Neuronal stem cell (in vitro differentiated cells): ENCODE data around the gene TUBA8.
A peak's percentile ranks its signal among the peaks of the same experiment; 100 is the strongest.
"Not testable (repeated sequence)": the region's sequence is repeated elsewhere in the genome, so short reads cannot be mapped to it uniquely, and the experiment has no call there.

Experiments used
- DNase-seq: peaks from one replicate; pipeline ENCODE4 v3.0.0-alpha.2; 2013; ENCODE audit warnings: low spot score
- H2AFZ ChIP-seq: one replicate; pipeline ENCODE4 v1.6.1; 2013; ENCODE audit warnings: mild to moderate bottlenecking, low read length, inconsistent platforms
- H2AK5ac ChIP-seq: 2 replicates; pipeline ENCODE4 v1.6.1; 2013; ENCODE audit warnings: low read depth, mild to moderate bottlenecking, inconsistent platforms, low read length, moderate library complexity, mixed read lengths
- H2BK120ac ChIP-seq: 2 replicates; pipeline ENCODE4 v1.6.1; 2013; ENCODE audit warnings: low read depth, mild to moderate bottlenecking, inconsistent platforms, low read length, moderate library complexity, mixed read lengths
- H2BK12ac ChIP-seq: one replicate; pipeline ENCODE4 v1.6.1; 2013; ENCODE audit warnings: low read length, inconsistent platforms
- H2BK15ac ChIP-seq: 2 replicates; pipeline ENCODE4 v1.6.1; 2013; ENCODE audit warnings: mild to moderate bottlenecking, low read length, inconsistent platforms, mixed read lengths
- H2BK5ac ChIP-seq: one replicate; pipeline ENCODE4 v1.6.1; 2013; ENCODE audit warnings: inconsistent platforms, mild to moderate bottlenecking, low read length, moderate library complexity
- H3K14ac ChIP-seq: one replicate; pipeline ENCODE4 v1.6.1; 2013; ENCODE audit warnings: low read length, inconsistent platforms
- H3K18ac ChIP-seq: 2 replicates; pipeline ENCODE4 v1.6.1; 2013; ENCODE audit warnings: low read length, inconsistent platforms
- H3K23ac ChIP-seq: 2 replicates; pipeline ENCODE4 v1.6.1; 2013; ENCODE audit warnings: low read depth, mild to moderate bottlenecking, mixed read lengths, low read length, inconsistent platforms; ENCODE audit not compliant: poor library complexity
- H3K27ac ChIP-seq: replicated peaks from 3 replicates; pipeline ENCODE4 v1.5.1; 2013; ENCODE audit warnings: low read length, inconsistent platforms
- H3K27me3 ChIP-seq, 3 experiments: 2 replicates each; pipeline ENCODE4 v1.6.1; 2013; ENCODE audit warnings: low read length in 3 of 3, mild to moderate bottlenecking in 2 of 3, inconsistent platforms in 1 of 3, low read depth in 1 of 3, mixed read lengths in 1 of 3, moderate library complexity in 1 of 3; ENCODE audit not compliant: control insufficient read depth in 3 of 3, insufficient read depth in 3 of 3
- H3K36me3 ChIP-seq, 2 donors: replicated peaks in 1 of 2; 2 replicates each; pipeline ENCODE4 v1.6.1; 2013; ENCODE audit warnings: low read length in 2 of 2; ENCODE audit not compliant: control insufficient read depth in 2 of 2, insufficient read depth in 2 of 2
- H3K4ac ChIP-seq: 2 replicates; pipeline ENCODE4 v1.6.1; 2013; ENCODE audit warnings: inconsistent platforms, mild to moderate bottlenecking, low read length, moderate library complexity
- H3K4me1 ChIP-seq, 2 donors: 1 replicate in 1 of 2; 2 replicates in 1 of 2; pipeline ENCODE4 v1.6.1; 2013; ENCODE audit warnings: low read length in 2 of 2, low read depth in 1 of 2; ENCODE audit not compliant: control insufficient read depth in 2 of 2, insufficient read depth in 1 of 2
- H3K4me2 ChIP-seq: one replicate; pipeline ENCODE4 v1.6.1; 2013; ENCODE audit warnings: mild to moderate bottlenecking, low read length, inconsistent platforms; ENCODE audit not compliant: insufficient read depth, poor library complexity, severe bottlenecking
- H3K4me3 ChIP-seq, 2 donors: 2 replicates each; pipeline ENCODE4 v1.5.1; 2013; ENCODE audit warnings: low read length in 2 of 2, mild to moderate bottlenecking in 2 of 2, inconsistent platforms in 1 of 2, moderate library complexity in 1 of 2
- H3K79me1 ChIP-seq: one replicate; pipeline ENCODE4 v1.6.1; 2013; ENCODE audit warnings: low read depth, mild to moderate bottlenecking, inconsistent platforms, low read length, moderate library complexity
- H3K9ac ChIP-seq: one replicate; pipeline ENCODE4 v1.6.1; 2013; ENCODE audit warnings: mild to moderate bottlenecking, low read depth, low read length, inconsistent platforms; ENCODE audit not compliant: poor library complexity
- H3K9me3 ChIP-seq, 2 donors: replicated peaks in 1 of 2; 2 replicates each; pipeline versions ENCODE3 to v1.6.1; 2013; ENCODE audit warnings: low read length in 2 of 2, mild to moderate bottlenecking in 2 of 2, inconsistent platforms in 1 of 2, low read depth in 1 of 2, mixed read lengths in 1 of 2, moderate library complexity in 1 of 2; ENCODE audit not compliant: control insufficient read depth in 2 of 2, insufficient read depth in 1 of 2
- H4K8ac ChIP-seq: one replicate; pipeline ENCODE4 v1.6.1; 2013; ENCODE audit warnings: low read depth, mild to moderate bottlenecking, inconsistent platforms, low read length, moderate library complexity
- H4K91ac ChIP-seq: one replicate; pipeline ENCODE4 v1.6.1; 2013; ENCODE audit warnings: low read length, low read depth, mild to moderate bottlenecking, inconsistent platforms; ENCODE audit not compliant: poor library complexity
- WGBS, 2 donors: extraction: QIAGEN DNeasy Blood & Tissue Kit; methylation state at CpG; one replicate each; pipeline ENCODE4 v1.1.7; 2013; ENCODE audit warnings: missing lambda C conversion rate in 2 of 2, mixed read lengths in 1 of 2; ENCODE audit not compliant: insufficient read length in 2 of 2, insufficient replicate concordance in 1 of 2; ENCODE audit errors: extremely low coverage in 2 of 2; 5-methylcytosine and 5-hydroxymethylcytosine counted together

Gene TUBA8

GRCh38 chr22:18148293-18148965 is 37.8 kb downstream of the TUBA8 start:
- Histone ChIP-seq H3K4ac (no peak overlapping the region), H2BK12ac (no peak overlapping the region)
- no CpG with 5 or more reads among the region's 17 CpGs for WGBS, 2 donors

GRCh38 chr22:18152519-18152918 is 41.9 kb downstream of the TUBA8 start:
- H3K36me3 ChIP-seq, result no peaks in the 10 kb centered on the region

More at GRCh38 chr22:18148293-18148965, 37.8 kb downstream of the TUBA8 start:
- Histone ChIP-seq H3K4me1 (peaks cover 0 to 6% of the 10 kb centered on the region in 2 donors), H2BK5ac (no peak overlapping the region), H2AFZ (no peak overlapping the region), H2BK15ac (no peak overlapping the region), H3K27me3 (peaks cover 0 to 6% (median 3%) of the 10 kb centered on the region in 3 experiments), H3K9me3 (peaks cover 2 to 3% of the 10 kb centered on the region in 2 donors), H3K18ac (no peak overlapping the region), H3K23ac (no peak overlapping the region), H4K91ac (no peak overlapping the region), H3K36me3 (no peaks in the 10 kb centered on the region), H3K9ac (no peak overlapping the region), H2AK5ac (no peak overlapping the region), H4K8ac (no peak overlapping the region), H3K4me3 (no peak overlapping the region), H3K79me1 (no peaks in the 10 kb centered on the region), H3K27ac (no peak overlapping the region), H3K14ac (no peak overlapping the region), H3K4me2 (no peak overlapping the region), H2BK120ac (no peak overlapping the region)
- DNase-seq, result no peak

GRCh38 chr22:18154821-18155390 is 44.3 kb downstream of the TUBA8 start:
- Histone ChIP-seq H3K9me3 (no peaks in the 10 kb centered on the region), H2BK12ac (no peak overlapping the region), H3K36me3 (no peaks in the 10 kb centered on the region), H2AK5ac (peak overlapping the region; percentile 47), H3K23ac (no peak overlapping the region), H2BK5ac (no peak overlapping the region), H3K4me3 (no peak overlapping the region), H3K27ac (no peak overlapping the region), H3K27me3 (peaks cover 0 to 3% (median 2%) of the 10 kb centered on the region in 3 experiments), H2BK120ac (no peak overlapping the region), H3K9ac (peak overlapping the region; percentile 54), H3K18ac (no peak overlapping the region), H3K4me2 (no peak overlapping the region), H3K4ac (peak overlapping the region; percentile 4), H3K79me1 (no peaks in the 10 kb centered on the region), H3K14ac (no peak overlapping the region), H3K4me1 (peaks cover 0 to 5% of the 10 kb centered on the region in 2 donors), H2BK15ac (no peak overlapping the region), H4K91ac (no peak overlapping the region), H4K8ac (no peak overlapping the region), H2AFZ (no peak overlapping the region)
- no peak for DNase-seq
- WGBS, 2 donors, result no CpG with 5 or more reads among the region's 8 CpGs

More at GRCh38 chr22:18152519-18152918, 41.9 kb downstream of the TUBA8 start:
- Histone ChIP-seq H3K4me3 (no peak overlapping the region), H3K23ac (no peak overlapping the region), H3K18ac (no peak overlapping the region), H3K79me1 (no peaks in the 10 kb centered on the region), H4K91ac (no peak overlapping the region), H2BK12ac (no peak overlapping the region), H3K14ac (no peak overlapping the region), H3K9ac (no peak overlapping the region), H3K27ac (no peak overlapping the region), H2BK5ac (no peak overlapping the region), H2AFZ (no peak overlapping the region), H2BK120ac (no peak overlapping the region), H3K4ac (no peak overlapping the region), H3K27me3 (peaks cover 0 to 6% (median 3%) of the 10 kb centered on the region in 3 experiments), H2AK5ac (no peak overlapping the region), H3K4me1 (peaks cover 0 to 3% of the 10 kb centered on the region in 2 donors), H3K9me3 (peaks cover 2 to 3% of the 10 kb centered on the region in 2 donors), H2BK15ac (no peak overlapping the region), H4K8ac (no peak overlapping the region), H3K4me2 (no peak overlapping the region)
- DNase-seq, result no peak
- WGBS, 2 donors, result no CpG with 5 or more reads among the region's 8 CpGs

- H2BK12ac ChIP-seq, H2AFZ ChIP-seq, H3K18ac ChIP-seq, H3K9me3 ChIP-seq, H2BK5ac ChIP-seq, H3K27me3 ChIP-seq, H3K4ac ChIP-seq, H3K27ac ChIP-seq, H4K8ac ChIP-seq, H2BK120ac ChIP-seq, H3K4me1 ChIP-seq, H3K9ac ChIP-seq, H3K36me3 ChIP-seq, H3K4me2 ChIP-seq, H3K23ac ChIP-seq, DNase-seq, H3K4me3 ChIP-seq, H4K91ac ChIP-seq, H2BK15ac ChIP-seq, H2AK5ac ChIP-seq, H3K79me1 ChIP-seq: not testable (repeated sequence)
- H3K14ac ChIP-seq, result peak overlapping the region; percentile 8
- WGBS, 2 donors, result no CpG with 5 or more reads among the region's 34 CpGs
Measured at GRCh38 chr22:18155546-18155945, 44.9 kb downstream of the TUBA8 start.
